ENCODE data around the gene TEC. TPM values are rescaled to one million over a fixed set of nuclear protein-coding genes. Genes with fewer than 3 reads are reported as not detected.

Gene TEC
- polyA plus RNA-seq, 1 donor from 2014 or later: not detected

- H4K20me1 ChIP-seq (ENCODE audit: insufficient read depth): no peaks in the 10 kb centered on the region
- H3K36me3 ChIP-seq (ENCODE audit: insufficient read depth, low read length): no peaks in the 10 kb centered on the region
- no peaks in the 10 kb centered on the region for H3K27me3 ChIP-seq (ENCODE audit: insufficient read depth, low read depth, low read length)
- H3K4me2 ChIP-seq (ENCODE audit: low read length): no peak overlapping the region
- no peaks in the 10 kb centered on the region for H3K9me2 ChIP-seq (ENCODE audit: insufficient read depth, low read length)
- H3K27ac ChIP-seq (ENCODE audit: low read length): no peak overlapping the region
- no peaks in the 10 kb centered on the region for H3K9me3 ChIP-seq (ENCODE audit: low read length)
- no peak overlapping the region for H3K4me3 ChIP-seq (ENCODE audit: low read length)
- no peaks in the 10 kb centered on the region for H3F3A ChIP-seq (ENCODE audit: insufficient read depth, low read length, poor library complexity, severe bottlenecking)
- no peak for TF ChIP-seq CTCF (IDR thresholded peaks at IDR 0.05; ENCODE audit: poor library complexity, severe bottlenecking)
- TF ChIP-seq EP300 (conservative IDR thresholded peaks at IDR 0.05; ENCODE audit: poor library complexity, severe bottlenecking): no peak
- TF ChIP-seq REST (IDR thresholded peaks at IDR 0.05; ENCODE audit: borderline replicate concordance): no peak
- TF ChIP-seq EZH2 (IDR thresholded peaks at IDR 0.05; ENCODE audit: borderline replicate concordance, insufficient read depth, low read length, poor library complexity, severe bottlenecking): no peak
- TF ChIP-seq RAD21 (conservative IDR thresholded peaks at IDR 0.05): no peak
- no peak for TF ChIP-seq SMC3 (conservative IDR thresholded peaks at IDR 0.05; ENCODE audit: poor library complexity)
- no peak for TF ChIP-seq TAF1 (IDR thresholded peaks at IDR 0.05; ENCODE audit: low read depth)
- no peak for TF ChIP-seq MXI1 (conservative IDR thresholded peaks at IDR 0.05; ENCODE audit: poor library complexity, severe bottlenecking)
- TF ChIP-seq POLR2AphosphoS5 (IDR thresholded peaks at IDR 0.05): no peak
- no peaks in the 10 kb centered on the region for H3K79me2 ChIP-seq (replicated peaks; ENCODE audit: insufficient read depth, low read length)
- H3K9ac ChIP-seq (ENCODE audit: low read length): no peak overlapping the region
- H2AFZ ChIP-seq (ENCODE audit: low read depth, low read length): no peak overlapping the region
These were observed 78.8 kb downstream of the TEC start for GRCh38 chr4:48190839-48191238.

- no peaks in the 10 kb centered on the region for H4K20me1 ChIP-seq (ENCODE audit: insufficient read depth)
These were observed 79.9 kb downstream of the TEC start for GRCh38 chr4:48189731-48190130.

More at GRCh38 chr4:48189731-48190130, 79.9 kb downstream of the TEC start:
- no peaks in the 10 kb centered on the region for H3K79me2 ChIP-seq (replicated peaks; ENCODE audit: insufficient read depth, low read length)
- TF ChIP-seq EZH2 (IDR thresholded peaks at IDR 0.05; ENCODE audit: borderline replicate concordance, insufficient read depth, low read length, poor library complexity, severe bottlenecking) (no peak), MXI1 (conservative IDR thresholded peaks at IDR 0.05; ENCODE audit: poor library complexity, severe bottlenecking) (no peak), POLR2AphosphoS5 (IDR thresholded peaks at IDR 0.05) (no peak), REST (IDR thresholded peaks at IDR 0.05; ENCODE audit: borderline replicate concordance) (no peak), CTCF (IDR thresholded peaks at IDR 0.05; ENCODE audit: poor library complexity, severe bottlenecking) (no peak), RAD21 (conservative IDR thresholded peaks at IDR 0.05) (no peak), SMC3 (conservative IDR thresholded peaks at IDR 0.05; ENCODE audit: poor library complexity) (no peak), EP300 (conservative IDR thresholded peaks at IDR 0.05; ENCODE audit: poor library complexity, severe bottlenecking) (no peak), TAF1 (IDR thresholded peaks at IDR 0.05; ENCODE audit: low read depth) (no peak)
- no peak overlapping the region for H3K4me3 ChIP-seq (ENCODE audit: low read length)
- H3K9ac ChIP-seq (ENCODE audit: low read length): no peak overlapping the region
- no peak overlapping the region for H3K27ac ChIP-seq (ENCODE audit: low read length)
- no peak overlapping the region for H2AFZ ChIP-seq (ENCODE audit: low read depth, low read length)
- H3K36me3 ChIP-seq (ENCODE audit: insufficient read depth, low read length): no peaks in the 10 kb centered on the region
- H3K9me3 ChIP-seq (ENCODE audit: low read length): no peaks in the 10 kb centered on the region
- no peak overlapping the region for H3K4me2 ChIP-seq (ENCODE audit: low read length)
- H3K9me2 ChIP-seq (ENCODE audit: insufficient read depth, low read length): no peaks in the 10 kb centered on the region
- no peaks in the 10 kb centered on the region for H3K27me3 ChIP-seq (ENCODE audit: insufficient read depth, low read depth, low read length)
- no peaks in the 10 kb centered on the region for H3F3A ChIP-seq (ENCODE audit: insufficient read depth, low read length, poor library complexity, severe bottlenecking)
